Measurements from ENCODE around the gene LHX4. TPM values are rescaled to one million over a fixed set of nuclear protein-coding genes. Genes with fewer than 3 reads are reported as not detected.

The LHX4 gene
- total RNA-seq, 3 donors from 2014 or later (not counting 1 experiment from before 2014, with no cell fraction given), result 0.08 TPM; not detected in 2

DNA sequence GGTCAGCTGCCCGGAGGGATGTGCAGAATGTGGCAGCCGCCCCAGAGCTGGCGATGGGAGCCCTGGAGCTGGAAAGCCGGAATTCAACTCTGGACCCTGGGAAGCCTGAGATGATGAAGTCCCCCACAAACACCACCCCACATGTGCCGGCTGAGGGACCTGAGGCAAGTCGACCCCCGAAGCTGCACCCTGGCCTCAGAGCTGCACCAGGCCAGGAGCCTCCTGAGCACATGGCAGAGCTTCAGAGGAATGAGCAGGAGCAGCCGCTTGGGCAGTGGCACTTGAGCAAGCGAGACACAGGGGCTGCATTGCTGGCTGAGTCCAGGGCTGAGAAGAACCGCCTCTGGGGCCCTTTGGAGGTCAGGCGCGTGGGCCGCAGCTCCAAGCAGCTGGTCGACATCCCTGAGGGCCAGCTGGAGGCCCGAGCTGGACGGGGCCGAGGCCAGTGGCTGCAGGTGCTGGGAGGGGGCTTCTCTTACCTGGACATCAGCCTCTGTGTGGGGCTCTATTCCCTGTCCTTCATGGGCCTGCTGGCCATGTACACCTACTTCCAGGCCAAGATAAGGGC, 33.5 kb upstream of the LHX4 start:
- H3K4me1 ChIP-seq (ENCODE audit: control insufficient read depth, insufficient read depth, low read length), result peaks cover 33% of the 10 kb centered on the region
- H3K36me3 Mint-ChIP-seq, result no peaks in the 10 kb centered on the region
- DNase-seq (no peak), ATAC-seq (no peak)
- H3K27me3 Mint-ChIP-seq (ENCODE audit: low read depth in 2 of 2), result peaks cover 0 to 2% of the 10 kb centered on the region in 2 donors
- no peak overlapping the region for H3K27ac ChIP-seq (ENCODE audit: low read length)
- H3K4me3 ChIP-seq (ENCODE audit: low read length), result no peak overlapping the region
- H3K9me3 ChIP-seq (ENCODE audit: control insufficient read depth, insufficient read depth, low read length), result no peaks in the 10 kb centered on the region
- H3K4me1 Mint-ChIP-seq, result peaks cover 25 to 35% of the 10 kb centered on the region in 2 donors
- no peak overlapping the region for H3K27ac Mint-ChIP-seq
- WGBS (ENCODE audit: insufficient coverage), result 98% methylated on average over 17 of the region's 17 CpGs
- no peaks in the 10 kb centered on the region for H3K9me3 Mint-ChIP-seq
- intact Hi-C loops (cut with micrococcal nuclease), result no loop called here
- H3K36me3 ChIP-seq (ENCODE audit: control insufficient read depth, insufficient read depth, low read length), result peaks cover 4% of the 10 kb centered on the region
- H3K27me3 ChIP-seq (ENCODE audit: control insufficient read depth, insufficient read depth, low read length), result no peaks in the 10 kb centered on the region
- no peak overlapping the region for H3K4me3 Mint-ChIP-seq
- TF ChIP-seq, protein P1, sequence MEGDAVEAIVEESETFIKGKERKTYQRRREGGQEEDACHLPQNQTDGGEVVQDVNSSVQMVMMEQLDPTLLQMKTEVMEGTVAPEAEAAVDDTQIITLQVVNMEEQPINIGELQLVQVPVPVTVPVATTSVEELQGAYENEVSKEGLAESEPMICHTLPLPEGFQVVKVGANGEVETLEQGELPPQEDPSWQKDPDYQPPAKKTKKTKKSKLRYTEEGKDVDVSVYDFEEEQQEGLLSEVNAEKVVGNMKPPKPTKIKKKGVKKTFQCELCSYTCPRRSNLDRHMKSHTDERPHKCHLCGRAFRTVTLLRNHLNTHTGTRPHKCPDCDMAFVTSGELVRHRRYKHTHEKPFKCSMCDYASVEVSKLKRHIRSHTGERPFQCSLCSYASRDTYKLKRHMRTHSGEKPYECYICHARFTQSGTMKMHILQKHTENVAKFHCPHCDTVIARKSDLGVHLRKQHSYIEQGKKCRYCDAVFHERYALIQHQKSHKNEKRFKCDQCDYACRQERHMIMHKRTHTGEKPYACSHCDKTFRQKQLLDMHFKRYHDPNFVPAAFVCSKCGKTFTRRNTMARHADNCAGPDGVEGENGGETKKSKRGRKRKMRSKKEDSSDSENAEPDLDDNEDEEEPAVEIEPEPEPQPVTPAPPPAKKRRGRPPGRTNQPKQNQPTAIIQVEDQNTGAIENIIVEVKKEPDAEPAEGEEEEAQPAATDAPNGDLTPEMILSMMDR (IDR thresholded peaks at IDR 0.05), result no peak

GRCh38 chr1:180197231-180197630, 32.8 kb upstream of the LHX4 start:
- Histone ChIP-seq H3K27ac (ENCODE audit: low read length) (no peak overlapping the region), H3K27me3 (ENCODE audit: control insufficient read depth, insufficient read depth, low read length) (no peaks in the 10 kb centered on the region), H3K4me3 (ENCODE audit: low read length) (no peak overlapping the region), H3K9me3 (ENCODE audit: control insufficient read depth, insufficient read depth, low read length) (no peaks in the 10 kb centered on the region), H3K36me3 (ENCODE audit: control insufficient read depth, insufficient read depth, low read length) (peaks cover 4% of the 10 kb centered on the region), H3K4me1 (ENCODE audit: control insufficient read depth, insufficient read depth, low read length) (peaks cover 25% of the 10 kb centered on the region)
- no peaks in the 10 kb centered on the region for H3K36me3 Mint-ChIP-seq
- intact Hi-C loops (cut with micrococcal nuclease), result no loop called here
- DNase-seq, result no peak
- WGBS (ENCODE audit: insufficient coverage), result 89% methylated on average over 5 of the region's 5 CpGs
- peaks cover 18 to 28% of the 10 kb centered on the region in 2 donors for H3K4me1 Mint-ChIP-seq
- H3K27me3 Mint-ChIP-seq (ENCODE audit: low read depth in 2 of 2), result peaks cover 0 to 2% of the 10 kb centered on the region in 2 donors
- no peak overlapping the region for H3K4me3 Mint-ChIP-seq
- ATAC-seq, result no peak
- H3K27ac Mint-ChIP-seq, result no peak overlapping the region
- TF ChIP-seq, protein P1 (IDR thresholded peaks at IDR 0.05), result no peak
- no peaks in the 10 kb centered on the region for H3K9me3 Mint-ChIP-seq

DNA sequence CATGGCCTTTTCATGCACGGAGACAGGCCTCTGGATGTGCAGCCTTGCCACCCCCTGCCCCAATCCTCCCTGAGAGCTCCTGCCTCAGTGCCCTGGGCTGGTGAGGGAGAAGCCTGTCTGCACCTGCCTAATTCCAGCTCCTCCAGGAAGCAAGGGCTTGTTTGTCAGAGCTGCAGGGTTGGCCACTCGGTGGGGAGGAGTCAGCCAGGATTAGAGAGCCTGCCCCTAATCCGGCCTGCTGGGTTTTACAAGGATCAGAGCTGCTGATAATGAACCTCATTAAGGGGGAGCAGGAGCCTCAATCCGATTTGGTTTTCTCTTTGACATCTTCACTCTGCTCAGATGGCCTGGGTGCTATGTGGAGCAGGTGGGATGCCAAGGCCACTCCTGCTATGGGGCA, 31.9 kb upstream of the LHX4 start:
- DNase-seq (no peak), ATAC-seq (no peak)
- Mint-ChIP-seq H3K27ac (no peak overlapping the region), H3K9me3 (no peaks in the 10 kb centered on the region), H3K4me3 (no peak overlapping the region), H3K27me3 (ENCODE audit: low read depth in 2 of 2) (no peaks in the 10 kb centered on the region), H3K36me3 (no peaks in the 10 kb centered on the region), H3K4me1 (peaks cover 9 to 18% of the 10 kb centered on the region in 2 donors)
- Histone ChIP-seq H3K27me3 (ENCODE audit: control insufficient read depth, insufficient read depth, low read length) (no peaks in the 10 kb centered on the region), H3K27ac (ENCODE audit: low read length) (no peak overlapping the region), H3K4me1 (ENCODE audit: control insufficient read depth, insufficient read depth, low read length) (peaks cover 16% of the 10 kb centered on the region), H3K4me3 (ENCODE audit: low read length) (no peak overlapping the region), H3K36me3 (ENCODE audit: control insufficient read depth, insufficient read depth, low read length) (peaks cover 4% of the 10 kb centered on the region), H3K9me3 (ENCODE audit: control insufficient read depth, insufficient read depth, low read length) (no peaks in the 10 kb centered on the region)
- TF ChIP-seq, protein P1 (IDR thresholded peaks at IDR 0.05), result no peak
- 95% methylated on average over 4 of the region's 4 CpGs for WGBS (ENCODE audit: insufficient coverage)
- intact Hi-C loops (cut with micrococcal nuclease), result no loop called here

DNA sequence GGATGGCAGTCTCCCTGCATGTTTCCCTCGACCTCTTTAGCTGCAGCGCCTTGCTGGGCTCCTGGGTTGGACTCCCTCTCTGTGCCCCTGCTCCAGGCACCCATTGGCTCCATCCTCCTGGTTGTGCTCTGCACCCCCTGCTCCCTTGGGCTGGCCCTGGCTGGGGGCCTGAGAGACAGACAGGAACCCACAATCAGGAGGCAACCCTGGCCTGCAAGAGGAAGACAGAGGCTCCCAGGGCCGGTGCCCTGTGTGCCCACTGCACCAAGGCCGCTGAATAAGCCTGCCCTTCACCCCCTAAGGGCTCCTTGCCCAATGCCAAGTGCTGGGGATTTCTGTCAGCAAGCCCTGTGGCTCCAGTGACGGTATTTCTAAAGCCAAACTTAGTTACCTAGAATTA, 31.5 kb upstream of the LHX4 start:
- Mint-ChIP-seq H3K9me3 (no peaks in the 10 kb centered on the region), H3K4me3 (no peak overlapping the region), H3K4me1 (peaks cover 6 to 14% of the 10 kb centered on the region in 2 donors), H3K27me3 (ENCODE audit: low read depth in 2 of 2) (no peaks in the 10 kb centered on the region), H3K36me3 (no peaks in the 10 kb centered on the region), H3K27ac (no peak overlapping the region)
- H3K36me3 ChIP-seq (ENCODE audit: control insufficient read depth, insufficient read depth, low read length), result peaks cover 4% of the 10 kb centered on the region
- no peak overlapping the region for H3K27ac ChIP-seq (ENCODE audit: low read length)
- TF ChIP-seq, protein P1 (IDR thresholded peaks at IDR 0.05), result no peak
- no peak overlapping the region for H3K4me3 ChIP-seq (ENCODE audit: low read length)
- no peak for DNase-seq
- H3K9me3 ChIP-seq (ENCODE audit: control insufficient read depth, insufficient read depth, low read length), result no peaks in the 10 kb centered on the region
- intact Hi-C loops (cut with micrococcal nuclease), result no loop called here
- no peak for ATAC-seq
- H3K27me3 ChIP-seq (ENCODE audit: control insufficient read depth, insufficient read depth, low read length), result no peaks in the 10 kb centered on the region
- H3K4me1 ChIP-seq (ENCODE audit: control insufficient read depth, insufficient read depth, low read length), result peaks cover 12% of the 10 kb centered on the region
- WGBS (ENCODE audit: insufficient coverage), result 91% methylated on average over 5 of the region's 5 CpGs

Data from natural killer cell (primary cell).